Measurements from ENCODE around the gene SBF2. TPM values are rescaled to one million over a fixed set of nuclear protein-coding genes. Genes with fewer than 3 reads are reported as not detected.

SBF2 gene
- polyA plus RNA-seq, 10 donors: 16.7 to 35.0 (median 23.7) TPM

DNA sequence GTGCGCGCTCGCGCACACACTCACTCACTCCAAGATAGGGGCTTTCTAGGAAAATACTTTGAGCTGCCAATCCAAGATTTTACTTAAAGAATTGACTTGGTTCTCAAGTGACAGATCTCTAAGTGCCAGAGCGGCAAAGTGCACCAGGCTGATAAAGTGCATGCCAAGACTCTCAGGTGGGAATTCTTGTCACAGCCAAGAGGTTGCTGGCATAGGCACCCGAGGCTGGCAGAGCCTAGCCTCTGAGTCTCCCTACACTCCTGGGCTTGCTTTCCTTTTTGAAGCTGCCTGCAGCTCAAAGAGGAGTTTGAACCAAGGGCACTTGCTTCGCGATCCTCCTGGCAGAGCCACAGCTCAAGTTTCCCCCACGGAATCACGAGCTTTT, 8.3 kb upstream of the SBF2 start:
- DNase-seq: no peak

DNA sequence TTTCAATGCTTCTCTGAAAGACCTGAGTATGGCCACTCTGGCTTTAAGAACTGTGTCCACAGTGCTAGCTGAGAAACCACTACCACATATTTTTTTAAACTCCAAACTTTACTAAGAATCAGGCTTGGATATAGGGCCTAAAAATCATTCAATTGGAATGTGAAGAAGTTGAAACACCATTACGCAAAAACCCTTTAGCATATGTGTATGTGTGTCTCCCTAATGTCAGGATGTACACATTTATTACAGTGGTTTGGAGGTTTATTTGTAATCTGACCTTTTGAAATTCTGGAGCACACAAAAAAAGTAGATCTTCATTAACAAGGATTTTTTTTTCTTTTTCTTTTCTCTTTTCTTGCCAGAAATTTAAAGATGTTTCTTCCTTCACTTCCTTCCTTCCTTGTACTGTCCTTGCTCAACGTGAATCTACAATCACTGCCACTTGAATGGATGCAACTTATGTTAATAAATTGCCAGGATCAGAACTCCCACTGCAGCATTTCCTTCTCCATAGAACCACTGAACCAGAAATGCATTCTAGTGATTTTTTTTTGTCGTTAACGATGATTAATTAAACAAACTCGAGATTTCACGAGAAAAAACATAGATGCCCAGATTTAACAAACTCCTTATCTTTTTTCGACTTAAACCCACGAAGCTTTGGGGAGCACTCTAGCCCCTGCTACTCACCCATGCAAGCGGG, 7.8 kb upstream of the SBF2 start:
- DNase-seq: peak in 2 of 3 donors; percentile 57 to 84

DNA sequence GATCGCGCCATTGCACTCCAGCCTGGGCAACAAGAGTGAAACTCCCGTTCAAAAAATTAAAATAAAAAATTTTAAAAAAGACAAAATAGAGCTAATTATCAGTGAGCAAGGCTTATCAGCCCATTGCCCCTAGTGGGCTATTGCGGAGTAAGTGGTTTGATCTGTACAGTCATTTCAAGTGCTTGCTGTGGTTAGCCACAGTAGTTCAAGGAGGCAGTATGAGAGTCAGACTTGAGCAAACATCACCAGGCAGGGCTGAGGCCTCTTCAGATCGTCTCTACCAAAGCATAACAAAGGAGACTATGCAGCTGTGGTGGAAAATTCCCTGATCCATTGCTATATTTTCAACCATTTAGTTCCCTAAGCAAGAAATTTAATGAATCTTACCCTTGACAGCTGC, 4.3 kb upstream of the SBF2 start:
- peak in 1 of 3 donors; percentile 74 for DNase-seq

GRCh38 chr11:10295064-10295901, 1.3 kb upstream of the SBF2 start:
- peak in 1 of 3 donors; percentile 30 for DNase-seq

GRCh38 chr11:10294290-10294953, 403 bp upstream of the SBF2 start:
- peak; percentile 58 to 93 (median 64) for DNase-seq

GRCh38 chr11:10291801-10292638, 2.0 kb downstream of the SBF2 start:
- DNase-seq: no peak

DNA sequence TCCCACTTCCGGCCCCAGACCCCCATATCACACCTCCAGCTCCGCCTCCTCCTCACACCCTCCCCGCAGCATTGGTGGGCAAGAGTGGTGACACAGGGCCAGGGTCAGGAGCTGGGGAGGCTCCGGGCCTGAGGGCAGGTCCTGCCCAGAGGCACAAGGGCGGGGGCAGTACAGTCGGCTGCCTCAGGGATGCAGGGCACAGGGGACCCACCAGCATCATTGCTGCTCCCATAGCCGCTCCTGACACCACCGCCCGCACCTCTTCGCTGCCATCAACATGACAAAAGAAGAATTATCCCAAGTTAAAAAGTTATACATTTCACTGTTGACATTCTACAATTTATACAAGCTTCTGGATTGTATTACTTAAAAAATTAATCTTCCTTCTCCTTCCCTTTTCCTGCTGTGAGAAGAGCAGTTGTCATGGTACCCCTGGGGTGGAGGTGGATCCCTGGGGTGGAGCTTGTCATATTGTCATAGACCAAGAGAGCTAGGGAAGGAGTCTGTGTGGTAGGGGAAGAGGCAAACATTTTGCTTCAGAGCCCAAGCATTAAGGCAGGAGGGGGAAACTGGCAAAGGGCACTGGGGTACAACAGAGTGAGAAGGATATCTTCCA, 4.1 kb downstream of the SBF2 start:
- no peak for DNase-seq

DNA sequence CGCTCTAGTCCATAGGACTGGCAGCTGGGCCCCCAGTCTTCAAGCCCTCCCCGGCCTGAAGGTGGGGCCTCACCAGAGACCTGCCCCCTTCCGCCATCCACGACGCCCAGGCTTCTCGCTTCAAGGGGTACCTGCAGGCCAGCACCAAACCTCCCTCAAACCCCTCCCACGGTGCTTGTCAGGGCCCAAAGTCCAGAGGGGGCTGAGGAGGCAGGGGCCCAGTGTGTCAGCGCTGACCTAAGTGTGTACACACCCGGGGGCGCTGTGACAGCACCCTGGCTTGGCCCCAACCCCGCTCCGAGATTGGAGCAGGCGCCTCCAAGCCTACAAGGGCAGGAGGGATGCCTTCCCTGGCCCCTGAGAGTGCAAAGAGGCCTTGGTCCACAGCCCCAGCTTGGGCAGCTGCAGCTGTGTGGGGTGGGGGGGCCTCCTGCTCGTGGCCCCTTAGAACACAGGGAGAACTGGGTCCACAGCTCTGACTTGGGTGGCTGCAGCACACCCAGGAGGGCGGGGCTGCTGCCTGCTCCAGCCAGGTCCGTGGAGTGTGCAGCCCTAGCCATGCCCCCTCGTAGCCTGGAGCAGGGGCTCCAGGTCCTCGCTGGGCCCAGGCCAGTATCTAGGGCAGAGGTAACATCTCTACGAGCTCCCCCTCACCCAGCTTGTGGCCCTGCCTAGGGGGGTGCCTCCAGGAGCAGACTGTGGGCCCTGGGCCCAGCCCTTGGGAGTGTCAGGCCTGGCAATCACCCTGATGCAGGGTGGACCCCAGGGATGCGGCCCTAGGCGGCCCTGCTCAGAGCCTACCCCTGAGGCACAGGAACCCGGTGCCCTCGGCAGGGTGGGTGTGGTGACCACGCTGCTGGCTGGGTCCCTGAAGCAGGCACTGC, 4.9 kb downstream of the SBF2 start:
- DNase-seq: no peak

GRCh38 chr11:10287766-10288715, 6.0 kb downstream of the SBF2 start:
- no peak for DNase-seq

DNA sequence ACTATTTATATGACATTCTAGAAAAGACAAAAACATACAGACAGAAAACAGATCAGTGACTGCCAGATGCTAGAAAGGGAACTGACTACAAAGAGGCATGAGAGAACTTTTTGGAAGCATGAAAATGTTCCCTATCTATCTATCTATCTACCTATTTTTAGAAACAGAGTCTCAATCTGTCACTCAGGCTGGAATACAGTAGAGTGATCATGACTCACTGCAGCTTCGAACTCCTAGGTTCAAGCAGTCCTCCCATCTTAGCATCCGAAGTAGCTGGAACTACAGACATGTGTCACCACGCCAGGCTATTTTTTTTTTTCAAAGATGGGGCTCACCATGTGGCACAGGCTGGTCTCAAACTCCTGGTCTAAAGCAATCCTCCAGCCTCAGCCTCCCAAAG, 6.9 kb downstream of the SBF2 start:
- no peak for DNase-seq

- DNase-seq: no peak
These were observed 8.7 kb downstream of the SBF2 start for GRCh38 chr11:10285148-10285802.

- DNase-seq: no peak
These were observed 10.0 kb downstream of the SBF2 start for GRCh38 chr11:10283991-10284390.

DNA sequence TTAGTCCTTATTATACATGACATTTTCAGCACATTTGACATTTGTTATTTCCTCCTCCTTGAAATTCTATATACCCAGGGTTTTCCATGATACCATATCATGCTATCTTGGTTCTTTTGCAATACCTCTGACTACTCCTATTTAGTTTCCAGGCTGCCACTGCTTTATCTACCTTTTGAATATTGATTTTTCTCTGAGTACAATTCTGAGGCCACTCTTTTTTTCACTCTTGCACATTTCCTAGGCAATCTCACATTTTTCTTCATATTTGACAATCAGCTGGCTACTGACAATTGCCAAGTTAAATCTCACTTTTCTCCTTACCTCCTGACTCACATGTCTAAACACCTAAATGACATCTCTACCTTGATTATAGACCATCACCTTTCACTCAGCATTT, 11.9 kb downstream of the SBF2 start:
- DNase-seq: no peak

- no peak for DNase-seq
These were observed 18.3 kb downstream of the SBF2 start for GRCh38 chr11:10275714-10276113.

GRCh38 chr11:10274726-10275125, 19.3 kb downstream of the SBF2 start:
- DNase-seq: no peak

- no peak for DNase-seq
These were observed 20.3 kb downstream of the SBF2 start for GRCh38 chr11:10273738-10274137.

DNA sequence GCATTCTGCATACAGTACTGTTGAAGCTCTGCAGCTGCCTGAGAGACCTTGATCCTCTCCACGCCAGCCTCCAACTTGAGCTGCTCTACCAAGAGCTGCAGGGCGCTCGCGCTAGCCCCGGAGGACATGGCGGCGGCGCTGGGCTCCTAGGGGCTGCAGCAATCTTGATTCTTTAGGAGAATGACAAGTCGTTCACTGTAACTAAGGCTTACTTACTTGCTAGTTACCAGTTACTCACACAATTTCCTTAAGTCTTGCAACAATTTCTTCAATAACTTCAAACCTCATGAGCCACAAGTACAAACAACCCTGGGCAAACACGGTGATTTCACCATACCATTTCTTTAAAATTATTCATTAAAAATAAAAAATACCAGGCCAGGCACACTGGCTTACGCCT, 21.9 kb downstream of the SBF2 start:
- DNase-seq: no peak

GRCh38 chr11:10268746-10269488, 25.1 kb downstream of the SBF2 start:
- DNase-seq: no peak
